Spleen (tissue), 11 donors: ENCODE results near the gene RNF43. TPM values are rescaled to one million over a fixed set of nuclear protein-coding genes. Genes with fewer than 3 reads are reported as not detected.
A peak's percentile ranks its signal among the peaks of the same experiment; 100 is the strongest.

Source experiments
- DNase-seq: peaks from one replicate; pipeline ENCODE4 v3.0.0-alpha.2; 2020
- H3K27ac ChIP-seq, 8 donors: fragments of 200-600 bp; sonication (generic) in 7 of 8; 1 replicate in 4 of 8; 2 replicates in 4 of 8; pipeline versions ENCODE4 v1.5.0 to v1.8.0; 2016 to 2021; ENCODE audit warnings: inconsistent platforms in 4 of 8, mild to moderate bottlenecking in 4 of 8, moderate library complexity in 1 of 8
- H3K27me3 ChIP-seq, 7 donors: fragments of 200-600 bp; sonication (generic) in 6 of 7; replicated peaks in 1 of 7; 1 replicate in 4 of 7; 2 replicates in 3 of 7; pipeline versions ENCODE4 v1.5.0 to v1.8.0; 2016 to 2021; ENCODE audit warnings: inconsistent platforms in 3 of 7, mild to moderate bottlenecking in 1 of 7
- H3K36me3 ChIP-seq, 6 donors: fragments of 200-600 bp; sonication (generic) in 5 of 6; 1 replicate in 4 of 6; 2 replicates in 2 of 6; pipeline versions ENCODE4 v1.5.0 to v1.8.0; 2016 to 2021; ENCODE audit warnings: inconsistent platforms in 2 of 6
- H3K4me1 ChIP-seq, 6 donors: fragments of 200-600 bp; sonication (generic) in 5 of 6; 1 replicate in 3 of 6; 2 replicates in 3 of 6; pipeline versions ENCODE4 v1.5.0 to v1.8.0; 2016 to 2021; ENCODE audit warnings: inconsistent platforms in 3 of 6
- H3K4me3 ChIP-seq, 8 donors: fragments of 200-600 bp; sonication (generic) in 7 of 8; 1 replicate in 4 of 8; 2 replicates in 4 of 8; pipeline versions ENCODE4 v1.5.0 to v1.8.0; 2016 to 2021; ENCODE audit warnings: inconsistent platforms in 4 of 8, mild to moderate bottlenecking in 4 of 8, moderate library complexity in 2 of 8
- H3K9me3 ChIP-seq, 8 donors: fragments of 200-600 bp; sonication (generic) in 7 of 8; 1 replicate in 4 of 8; 2 replicates in 4 of 8; pipeline versions ENCODE4 v1.5.0 to v1.8.0; 2016 to 2021; ENCODE audit warnings: inconsistent platforms in 4 of 8
- POLR2A ChIP-seq, 3 donors: fragments of 450-650 bp; IDR thresholded peaks; one replicate each; pipeline ENCODE4 v1.5.1; 2017; ENCODE audit warnings: antibody characterized with exemption in 3 of 3, mild to moderate bottlenecking in 1 of 3
- POLR2AphosphoS5 ChIP-seq, 3 donors: sonication (generic); formaldehyde crosslinking; IDR thresholded peaks; one replicate each; pipeline ENCODE4 v1.5.1; 2017; ENCODE audit warnings: antibody characterized with exemption in 3 of 3
- WGBS, 5 donors: extraction: QIAGEN DNeasy Blood & Tissue Kit in 3 of 5; methylation state at CpG; one replicate each; pipeline versions ENCODE4 v1.1.5 to v1.1.7; 2013 to 2018; 5-methylcytosine and 5-hydroxymethylcytosine counted together
- intact Hi-C: fragments of 100-400 bp; cut with DNase I; formaldehyde crosslinking; loops from one replicate; pipeline ENCODE4 v1.15.0; 2023; ENCODE audit warnings: low total_unique reads
- polyA plus RNA-seq, 3 donors: library from polyadenylated mRNA; stranded (reverse); fragments of 200-250 nt; gene quantifications; one replicate each; pipeline ENCODE4 v1.2.1, GENCODE V29; 2013
- total RNA-seq, 7 donors: library from RNA; depleted of rRNA in 3 of 7; stranded (reverse); fragments of >200 nt in 3 of 7; fragmentation: NEBNext Ultra II Directional in 4 of 7; extraction: Animal tissue kit (Norgen Biotek cat#: 25700) in 4 of 7; gene quantifications; one replicate each; pipeline versions ENCODE4 v1.1.0 to v1.2.1, GENCODE V29; 2016 to 2021
- TF ChIP-seq, protein P1 (sequence below), 11 experiments: fragments of 200-600 bp in 7 of 11; fragments of 450-650 bp in 4 of 11; sonication (generic) in 4 of 11; IDR thresholded peaks in 8 of 11; conservative IDR thresholded peaks in 3 of 11; 1 replicate in 7 of 11; 2 replicates in 4 of 11; pipeline versions ENCODE4 v1.4.0 to v1.8.0; 2016 to 2021; ENCODE audit warnings: antibody characterized with exemption in 11 of 11, inconsistent platforms in 4 of 11, mild to moderate bottlenecking in 1 of 11
- donor health status: healthy with polysubstance abuse.
- donor health status: DM: no; HTN: no; CAD: no; lungs with moderate emphysema.
- donor health status: DM: no; HTN: no; CAD: no.
- donor health status: Bipolar disorder and iron deficiency.
- donor health status: healthy.
- donor health status: DM: no; HTN: no; CAD: no.
- donor health status: DM: yes; HTN: yes; CAD: no.

RNF43 gene
- total and polyA plus RNA-seq, 10 donors, result 0.38 to 1.8 (median 0.71) TPM

GRCh38 chr17:58382872-58383242, 34.5 kb downstream of the RNF43 start:
- intact Hi-C loops, result no loop called here
- H3K9me3 ChIP-seq, result no peaks in the 10 kb centered on the region
- no peaks in the 10 kb centered on the region for H3K27me3 ChIP-seq
- WGBS, 5 donors, result 86 to 97% (median 94%) methylated on average over 1 of the region's 1 CpG
- H3K27ac ChIP-seq, result peak overlapping the region in 6 of 8 donors; percentile 16 to 63 (median 38)
- DNase-seq, result no peak
- H3K36me3 ChIP-seq, result no peaks in the 10 kb centered on the region
- peaks cover 0 to 48% (median 13%) of the 10 kb centered on the region in 6 donors for H3K4me1 ChIP-seq
- H3K4me3 ChIP-seq, result no peak overlapping the region
- TF ChIP-seq POLR2AphosphoS5 (IDR thresholded peaks at IDR 0.05), result no peak
- no peak for TF ChIP-seq POLR2A (IDR thresholded peaks at IDR 0.05)
- TF ChIP-seq, protein P1, sequence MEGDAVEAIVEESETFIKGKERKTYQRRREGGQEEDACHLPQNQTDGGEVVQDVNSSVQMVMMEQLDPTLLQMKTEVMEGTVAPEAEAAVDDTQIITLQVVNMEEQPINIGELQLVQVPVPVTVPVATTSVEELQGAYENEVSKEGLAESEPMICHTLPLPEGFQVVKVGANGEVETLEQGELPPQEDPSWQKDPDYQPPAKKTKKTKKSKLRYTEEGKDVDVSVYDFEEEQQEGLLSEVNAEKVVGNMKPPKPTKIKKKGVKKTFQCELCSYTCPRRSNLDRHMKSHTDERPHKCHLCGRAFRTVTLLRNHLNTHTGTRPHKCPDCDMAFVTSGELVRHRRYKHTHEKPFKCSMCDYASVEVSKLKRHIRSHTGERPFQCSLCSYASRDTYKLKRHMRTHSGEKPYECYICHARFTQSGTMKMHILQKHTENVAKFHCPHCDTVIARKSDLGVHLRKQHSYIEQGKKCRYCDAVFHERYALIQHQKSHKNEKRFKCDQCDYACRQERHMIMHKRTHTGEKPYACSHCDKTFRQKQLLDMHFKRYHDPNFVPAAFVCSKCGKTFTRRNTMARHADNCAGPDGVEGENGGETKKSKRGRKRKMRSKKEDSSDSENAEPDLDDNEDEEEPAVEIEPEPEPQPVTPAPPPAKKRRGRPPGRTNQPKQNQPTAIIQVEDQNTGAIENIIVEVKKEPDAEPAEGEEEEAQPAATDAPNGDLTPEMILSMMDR (IDR thresholded peaks at IDR 0.05 in 8 of 11, conservative IDR thresholded peaks at IDR 0.05 in 3 of 11), result no peak

- 25 to 46% (median 31%) methylated on average over 4 of the region's 4 CpGs for WGBS, 5 donors
- TF ChIP-seq POLR2AphosphoS5 (IDR thresholded peaks at IDR 0.05) (no peak), POLR2A (IDR thresholded peaks at IDR 0.05) (no peak)
- TF ChIP-seq, protein P1 (IDR thresholded peaks at IDR 0.05 in 8 of 11, conservative IDR thresholded peaks at IDR 0.05 in 3 of 11), result no peak
- DNase-seq, result no peak
- peaks cover 0 to 48% (median 13%) of the 10 kb centered on the region in 6 donors for H3K4me1 ChIP-seq
- H3K9me3 ChIP-seq, result no peaks in the 10 kb centered on the region
- H3K27me3 ChIP-seq, result no peaks in the 10 kb centered on the region
- H3K27ac ChIP-seq, result peak overlapping the region in 7 of 8 donors; percentile 9 to 63 (median 30)
- H3K36me3 ChIP-seq, result no peaks in the 10 kb centered on the region
- intact Hi-C loops, result no loop called here
- H3K4me3 ChIP-seq, result no peak overlapping the region
These were observed 35.0 kb downstream of the RNF43 start for GRCh38 chr17:58382108-58382871.

DNA sequence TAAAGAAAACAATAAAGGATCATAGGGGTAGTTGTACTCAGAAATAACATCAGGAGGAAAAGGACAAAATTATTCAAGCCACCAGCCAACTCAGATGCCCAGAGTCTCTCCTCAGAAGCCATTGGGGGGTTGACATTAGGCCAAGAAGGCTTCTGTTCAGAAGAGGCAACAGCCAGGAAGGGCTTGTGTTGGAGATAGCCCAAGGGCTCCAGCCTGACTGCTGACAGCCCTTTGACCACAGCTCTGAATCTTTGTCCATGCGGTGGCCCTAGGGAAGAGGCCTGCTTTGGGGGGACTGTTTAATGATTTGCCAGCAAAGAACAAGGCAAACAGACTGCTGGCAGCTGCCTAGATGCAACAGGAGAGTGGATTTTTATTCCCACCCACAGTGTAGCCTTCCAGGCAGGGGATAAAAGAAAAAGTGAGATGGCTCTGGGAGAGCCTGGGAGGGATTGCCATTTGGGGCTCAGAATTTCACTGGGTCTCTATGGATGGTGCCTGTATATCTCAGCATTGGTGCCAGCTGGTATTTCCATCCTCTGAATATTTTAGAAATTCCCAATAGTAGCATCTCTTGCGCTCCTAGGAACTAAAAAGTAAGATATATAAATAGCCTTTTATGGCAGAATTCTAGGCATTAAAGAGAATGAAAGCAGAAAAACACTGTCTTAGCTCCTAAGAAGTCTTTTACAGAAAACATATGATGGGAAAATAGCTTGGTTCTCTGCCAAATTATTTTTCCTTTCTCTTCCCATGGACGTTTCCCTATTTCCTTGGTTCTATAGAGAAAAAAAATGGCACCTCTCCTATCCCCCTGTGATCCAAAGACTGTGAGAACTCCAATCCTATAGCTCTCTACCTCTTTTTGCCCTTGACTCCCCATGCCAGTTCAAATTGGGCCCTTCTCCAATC, 36.0 kb downstream of the RNF43 start:
- Histone ChIP-seq H3K27me3 (no peaks in the 10 kb centered on the region), H3K27ac (peak overlapping the region in 5 of 8 donors; percentile 9 to 63 (median 45)), H3K4me1 (peaks cover 0 to 56% (median 13%) of the 10 kb centered on the region in 6 donors), H3K9me3 (no peaks in the 10 kb centered on the region), H3K36me3 (no peaks in the 10 kb centered on the region), H3K4me3 (no peak overlapping the region)
- 42 to 87% (median 61%) methylated on average over 3 of the region's 3 CpGs for WGBS, 5 donors
- DNase-seq, result no peak
- TF ChIP-seq POLR2A (IDR thresholded peaks at IDR 0.05) (no peak), POLR2AphosphoS5 (IDR thresholded peaks at IDR 0.05) (no peak)
- TF ChIP-seq, protein P1 (IDR thresholded peaks at IDR 0.05 in 8 of 11, conservative IDR thresholded peaks at IDR 0.05 in 3 of 11), result no peak
- intact Hi-C loops, result no loop called here
